HG03103 (cell line): ENCODE data around the gene KIF5C.
"Not testable (repeated sequence)": the region's sequence is repeated elsewhere in the genome, so short reads cannot be mapped to it uniquely, and the experiment has no call there.

Source experiments
- ATAC-seq: cut with Tn5 transposase; IDR thresholded peaks from one replicate; pipeline ENCODE4 v1.9.1; 2021; ENCODE audit warnings: low read depth; ENCODE audit not compliant: unreplicated experiment

Gene KIF5C

GRCh38 chr2:148874868-148875341 is at the start of gene KIF5C:
KIF5C (plus strand) TSS chr2:148875227; CDS start chr2:148875618, 391 bp downstream.
- peak; percentile 88 for ATAC-seq

- ATAC-seq, result no peak
Observed at GRCh38 chr2:148826791-148827190, 48.2 kb upstream of the KIF5C start.

GRCh38 chr2:148828941-148829340 is 46.1 kb upstream of the KIF5C start:
- ATAC-seq, result no peak

- ATAC-seq, result no peak
Observed at GRCh38 chr2:148829618-148830017, 45.4 kb upstream of the KIF5C start.

GRCh38 chr2:148832637-148833036 is 42.4 kb upstream of the KIF5C start:
- no peak for ATAC-seq

- no peak for ATAC-seq
Observed at GRCh38 chr2:148842050-148842449, 33.0 kb upstream of the KIF5C start.

- ATAC-seq, result no peak
Observed at GRCh38 chr2:148848146-148848545, 26.9 kb upstream of the KIF5C start.

GRCh38 chr2:148853458-148853857 is 21.6 kb upstream of the KIF5C start:
- ATAC-seq, result no peak

GRCh38 chr2:148860037-148860436 is 15.0 kb upstream of the KIF5C start:
- no peak for ATAC-seq

GRCh38 chr2:148861367-148861766 is 13.7 kb upstream of the KIF5C start:
- no peak for ATAC-seq

GRCh38 chr2:148862478-148862877 is 12.5 kb upstream of the KIF5C start:
- ATAC-seq, result not testable (repeated sequence)

- ATAC-seq, result no peak
Observed at GRCh38 chr2:148865512-148865911, 9.5 kb upstream of the KIF5C start.

GRCh38 chr2:148866091-148866490 is 8.9 kb upstream of the KIF5C start:
- no peak for ATAC-seq

GRCh38 chr2:148867079-148867769 is 7.8 kb upstream of the KIF5C start:
- ATAC-seq, result no peak

GRCh38 chr2:148875387-148876051 is 492 bp downstream of the KIF5C start:
- ATAC-seq, result peak; percentile 21

- ATAC-seq, result no peak
Observed at GRCh38 chr2:148876202-148876594, 1.2 kb downstream of the KIF5C start.

GRCh38 chr2:148876595-148877402 is 1.8 kb downstream of the KIF5C start:
- ATAC-seq, result no peak

- no peak for ATAC-seq
Observed at GRCh38 chr2:148877403-148877740, 2.3 kb downstream of the KIF5C start.

GRCh38 chr2:148880636-148881035 is 5.6 kb downstream of the KIF5C start:
- ATAC-seq, result no peak

- ATAC-seq, result no peak
Observed at GRCh38 chr2:148882051-148882450, 7.0 kb downstream of the KIF5C start.

- no peak for ATAC-seq
Observed at GRCh38 chr2:148885209-148885608, 10.2 kb downstream of the KIF5C start.
